ENCODE results near the gene AHI1.

AHI1 gene

GRCh38 chr6:135419162-135419561 lies 78.4 kb downstream of the AHI1 start:
- TF ChIP-seq CTCF (IDR thresholded peaks at IDR 0.05; ENCODE audit: borderline replicate concordance, insufficient read depth, low read depth, low read length) = no peak
- H3K4me3 ChIP-seq (ENCODE audit: low read depth, low read length) = no peak overlapping the region

GRCh38 chr6:135418040-135418760 lies 79.3 kb downstream of the AHI1 start:
- TF ChIP-seq CTCF (IDR thresholded peaks at IDR 0.05; ENCODE audit: borderline replicate concordance, insufficient read depth, low read depth, low read length) = no peak
- H3K4me3 ChIP-seq (ENCODE audit: low read depth, low read length) = no peak overlapping the region

- H3K4me3 ChIP-seq (ENCODE audit: low read depth, low read length) = no peak overlapping the region
- no peak for TF ChIP-seq CTCF (IDR thresholded peaks at IDR 0.05; ENCODE audit: borderline replicate concordance, insufficient read depth, low read depth, low read length)
Observed at GRCh38 chr6:135412761-135413160, 84.8 kb downstream of the AHI1 start.

GRCh38 chr6:135411849-135412248 lies 85.7 kb downstream of the AHI1 start:
- no peak overlapping the region for H3K4me3 ChIP-seq (ENCODE audit: low read depth, low read length)
- TF ChIP-seq CTCF (IDR thresholded peaks at IDR 0.05; ENCODE audit: borderline replicate concordance, insufficient read depth, low read depth, low read length) = no peak

GRCh38 chr6:135411339-135411738 lies 86.2 kb downstream of the AHI1 start:
- no peak overlapping the region for H3K4me3 ChIP-seq (ENCODE audit: low read depth, low read length)

GRCh38 chr6:135410856-135411255 lies 86.7 kb downstream of the AHI1 start:
- H3K4me3 ChIP-seq (ENCODE audit: low read depth, low read length) = no peak overlapping the region
- no peak for TF ChIP-seq CTCF (IDR thresholded peaks at IDR 0.05; ENCODE audit: borderline replicate concordance, insufficient read depth, low read depth, low read length)

More at GRCh38 chr6:135411339-135411738, 86.2 kb downstream of the AHI1 start:
- TF ChIP-seq CTCF (IDR thresholded peaks at IDR 0.05; ENCODE audit: borderline replicate concordance, insufficient read depth, low read depth, low read length) = peak; percentile 7; the same call in 1 of the 2 replicates

- H3K4me3 ChIP-seq (ENCODE audit: low read depth, low read length) = no peak overlapping the region
- no peak for TF ChIP-seq CTCF (IDR thresholded peaks at IDR 0.05; ENCODE audit: borderline replicate concordance, insufficient read depth, low read depth, low read length)
Observed at GRCh38 chr6:135403584-135403983, 94.0 kb downstream of the AHI1 start.

All from GM12875 (cell line).